Measurements from ENCODE around the gene UBXN7.
"Not testable (repeated sequence)": the region's sequence is repeated elsewhere in the genome, so short reads cannot be mapped to it uniquely, and the experiment has no call there.

UBXN7 gene

DNA sequence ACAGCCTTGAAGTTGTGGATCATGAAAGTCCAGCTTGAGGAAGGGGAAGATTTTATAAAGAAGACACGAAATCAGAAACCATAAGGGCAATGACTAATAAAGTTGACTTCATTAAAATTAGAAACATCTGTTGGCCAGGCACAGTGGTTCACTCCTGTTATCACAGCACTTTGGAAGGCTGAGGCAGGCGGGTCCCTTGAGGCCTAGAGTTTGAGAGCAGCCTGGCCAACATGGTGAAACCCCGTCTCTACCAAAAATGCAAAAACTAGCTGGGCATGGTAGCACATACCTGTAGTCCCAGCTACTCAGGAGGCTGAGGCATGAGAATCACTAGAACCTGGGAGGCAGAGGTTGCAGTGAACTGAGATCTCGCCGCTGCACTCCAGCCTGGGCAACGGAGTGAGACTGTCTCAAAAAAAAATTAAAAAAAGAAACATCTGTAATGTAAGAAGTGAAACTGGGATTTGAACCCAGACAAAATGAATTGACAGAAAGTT lies 7.9 kb upstream of the UBXN7 start:
- H3K4me3 Mint-ChIP-seq = no peak overlapping the region
- no peak for DNase-seq
- no peaks in the 10 kb centered on the region for H3K36me3 Mint-ChIP-seq
- no peaks in the 10 kb centered on the region for H3K9me3 Mint-ChIP-seq
- H3K27me3 Mint-ChIP-seq = peaks cover 6% of the 10 kb centered on the region
- no peak overlapping the region for H3K27ac Mint-ChIP-seq
- H3K4me1 Mint-ChIP-seq = peaks cover 8% of the 10 kb centered on the region
- CTCF ChIA-PET = no interaction called here

DNA sequence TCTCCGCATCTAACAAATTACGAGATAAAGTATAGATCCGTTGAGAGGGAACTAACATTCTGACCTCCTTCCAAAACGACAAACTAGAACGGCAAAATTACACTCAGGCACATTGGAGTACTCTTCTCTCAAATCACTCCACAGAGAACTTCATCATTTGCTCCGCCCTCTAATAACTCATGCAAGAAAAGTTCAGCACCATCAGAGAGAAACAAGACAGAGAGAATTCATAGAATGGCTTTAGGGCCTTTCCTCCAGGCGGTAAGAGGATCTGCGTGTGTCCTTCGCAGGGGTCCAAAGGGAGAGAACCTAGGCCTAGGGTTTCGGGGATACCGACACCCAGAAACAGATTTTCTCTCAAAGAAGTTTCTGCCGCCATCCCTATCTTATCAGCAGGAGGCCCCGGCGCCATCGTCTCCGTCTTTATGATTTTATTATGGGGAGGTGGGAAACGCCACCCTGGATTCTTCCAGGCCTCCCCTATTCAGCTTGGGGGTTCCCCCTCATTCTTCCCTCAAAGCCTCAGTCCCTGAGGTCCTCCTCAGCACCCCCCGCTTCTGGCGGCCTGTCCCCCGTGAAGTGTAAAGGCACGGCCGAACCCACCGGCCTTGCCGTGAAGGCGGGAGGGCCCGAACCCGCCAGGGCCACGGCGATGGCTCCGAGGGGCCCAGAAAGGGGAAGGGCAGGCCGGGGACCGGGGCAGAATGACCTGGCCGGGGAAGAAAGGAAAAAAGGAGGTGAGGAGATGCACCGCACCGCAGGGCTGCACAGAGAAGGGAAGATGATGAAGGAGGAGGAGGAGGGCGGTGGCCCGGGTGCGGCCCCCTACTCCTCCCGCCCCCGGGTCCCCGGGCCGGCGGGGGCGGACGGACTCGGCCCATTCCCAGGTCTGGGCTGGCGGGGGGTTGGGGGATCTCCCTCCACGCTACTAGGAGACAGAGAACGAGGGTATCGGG lies 768 bp downstream of the UBXN7 start:
- CTCF ChIA-PET = interaction anchor here (1.7 kb wide), 1 partner anchor 91 kb away, joined by 5 read pairs; no protein-coding TSS in a partner anchor
- H3K27me3 Mint-ChIP-seq = peaks cover 6% of the 10 kb centered on the region
- H3K36me3 Mint-ChIP-seq = peaks cover 13% of the 10 kb centered on the region
- H3K4me3 Mint-ChIP-seq = peak overlapping the region; percentile 71
- H3K9me3 Mint-ChIP-seq = no peaks in the 10 kb centered on the region
- no peak for DNase-seq
- peaks cover 22% of the 10 kb centered on the region for H3K4me1 Mint-ChIP-seq
- H3K27ac Mint-ChIP-seq = peak overlapping the region; percentile 78

DNA sequence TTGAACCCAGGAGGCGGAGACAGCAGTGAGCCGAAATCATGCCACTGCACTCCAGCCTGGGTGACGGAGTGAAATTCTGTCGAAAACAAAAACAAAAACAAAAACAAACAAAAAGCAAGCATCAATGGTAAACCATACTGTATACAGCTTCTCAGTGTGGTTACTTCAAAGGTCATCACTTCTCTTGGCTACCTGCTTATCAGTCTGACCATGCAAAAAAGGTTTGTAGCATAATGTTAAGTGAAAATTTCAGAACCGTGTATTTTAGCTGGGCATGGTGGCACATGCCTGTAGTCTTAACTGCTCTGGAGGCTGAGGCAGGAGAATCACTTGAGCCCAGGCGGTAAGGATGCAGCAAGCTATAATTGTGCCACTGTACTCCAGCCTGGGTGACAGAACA lies 4.2 kb downstream of the UBXN7 start:
- no peaks in the 10 kb centered on the region for H3K9me3 Mint-ChIP-seq
- no peak overlapping the region for H3K4me3 Mint-ChIP-seq
- no peak for DNase-seq
- CTCF ChIA-PET = interaction anchor here (0.6 to 1.2 kb wide), 2 partner anchors 15 to 999 kb away, joined by 3 to 4 read pairs; no protein-coding TSS in a partner anchor
- H3K36me3 Mint-ChIP-seq = peaks cover 20% of the 10 kb centered on the region
- no peak overlapping the region for H3K27ac Mint-ChIP-seq
- no peaks in the 10 kb centered on the region for H3K27me3 Mint-ChIP-seq
- peaks cover 17% of the 10 kb centered on the region for H3K4me1 Mint-ChIP-seq

DNA sequence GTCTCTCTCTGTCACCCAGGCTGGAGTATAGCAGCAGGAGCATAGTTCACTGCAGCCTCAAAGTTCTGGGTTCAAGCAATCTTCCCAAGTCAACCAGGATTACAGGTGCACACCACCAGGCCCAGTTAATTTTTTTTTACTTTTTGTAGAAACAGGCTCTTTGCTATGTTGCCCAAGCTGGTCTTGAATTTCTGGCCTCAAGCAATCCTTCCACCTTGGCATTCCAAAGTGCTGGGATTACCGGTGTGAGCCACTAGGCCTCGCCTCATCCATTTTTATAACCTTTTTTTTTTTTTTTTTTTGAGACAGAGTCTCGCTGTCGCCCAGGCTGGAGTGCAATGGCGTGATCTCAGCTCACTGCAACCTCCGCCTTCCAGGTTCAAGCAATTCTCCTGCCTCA lies 7.8 kb downstream of the UBXN7 start:
- H3K27me3 Mint-ChIP-seq, H3K4me1 Mint-ChIP-seq, H3K4me3 Mint-ChIP-seq, H3K27ac Mint-ChIP-seq, H3K9me3 Mint-ChIP-seq, DNase-seq, CTCF ChIA-PET: not testable (repeated sequence)
- peaks cover 15% of the 10 kb centered on the region for H3K36me3 Mint-ChIP-seq

DNA sequence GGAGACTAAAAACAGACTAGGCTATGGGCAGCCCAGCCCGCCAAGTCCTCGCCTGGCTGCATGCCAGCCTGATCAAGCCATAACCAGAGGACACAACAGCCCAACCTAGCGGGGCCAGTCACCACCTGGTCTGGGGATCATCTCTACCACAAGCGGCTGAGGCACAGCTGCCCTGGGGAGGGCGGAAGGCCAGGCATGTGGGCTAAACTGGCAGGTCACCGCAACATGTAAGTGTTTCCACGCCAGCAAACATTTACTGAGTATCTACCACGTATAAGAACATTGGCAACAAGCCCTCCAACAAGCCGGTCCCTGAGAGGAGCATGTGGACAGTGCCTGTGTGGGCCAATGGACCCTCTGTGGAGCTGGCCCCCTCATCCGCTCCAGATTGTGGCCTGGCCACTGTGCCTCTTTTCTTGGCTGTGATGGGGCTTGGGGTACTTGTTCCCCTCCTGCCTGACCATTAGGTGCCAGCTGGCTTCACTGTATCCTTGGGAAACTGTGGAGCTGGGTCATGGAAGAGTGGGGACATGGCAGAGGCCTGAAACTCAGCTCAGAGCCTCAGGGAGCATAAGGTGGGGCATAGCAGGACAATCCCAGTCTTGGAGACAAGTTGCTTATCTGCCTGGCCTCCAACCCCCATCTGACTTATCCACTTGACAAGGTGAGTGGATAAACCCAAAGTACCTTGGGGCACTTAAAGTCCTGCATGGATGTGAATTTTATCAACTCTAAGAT lies 9.0 kb downstream of the UBXN7 start:
- DNase-seq = no peak
- CTCF ChIA-PET = no interaction called here
- Mint-ChIP-seq H3K36me3 (peaks cover 15% of the 10 kb centered on the region), H3K4me3 (no peak overlapping the region), H3K4me1 (no peaks in the 10 kb centered on the region), H3K27ac (no peak overlapping the region), H3K27me3 (no peaks in the 10 kb centered on the region), H3K9me3 (no peaks in the 10 kb centered on the region)

DNA sequence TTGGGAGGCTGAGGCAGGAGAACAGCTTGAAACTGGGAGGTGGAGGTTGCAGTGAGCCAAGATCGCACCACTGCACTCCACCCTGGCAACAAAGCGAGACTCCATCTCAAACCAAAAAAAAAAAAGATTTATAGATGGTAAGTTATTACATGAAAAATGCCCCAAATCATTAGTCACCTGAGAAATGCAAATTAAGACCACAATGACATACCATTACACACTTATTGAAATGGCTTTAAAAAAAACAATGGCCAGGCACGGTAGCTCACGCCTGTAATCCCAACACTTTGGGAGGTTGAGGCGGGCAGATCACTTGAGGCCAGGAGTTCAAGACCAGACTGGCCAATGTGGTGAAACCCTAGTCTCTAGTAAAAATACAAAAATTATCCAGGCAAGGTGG lies 10.6 kb downstream of the UBXN7 start:
- H3K27me3 Mint-ChIP-seq, H3K4me3 Mint-ChIP-seq, H3K27ac Mint-ChIP-seq, H3K4me1 Mint-ChIP-seq, DNase-seq, H3K9me3 Mint-ChIP-seq, H3K36me3 Mint-ChIP-seq: not testable (repeated sequence)
- CTCF ChIA-PET = interaction anchor here (1.0 kb wide), 1 partner anchor 14 kb away, joined by 3 read pairs; no protein-coding TSS in a partner anchor

DNA sequence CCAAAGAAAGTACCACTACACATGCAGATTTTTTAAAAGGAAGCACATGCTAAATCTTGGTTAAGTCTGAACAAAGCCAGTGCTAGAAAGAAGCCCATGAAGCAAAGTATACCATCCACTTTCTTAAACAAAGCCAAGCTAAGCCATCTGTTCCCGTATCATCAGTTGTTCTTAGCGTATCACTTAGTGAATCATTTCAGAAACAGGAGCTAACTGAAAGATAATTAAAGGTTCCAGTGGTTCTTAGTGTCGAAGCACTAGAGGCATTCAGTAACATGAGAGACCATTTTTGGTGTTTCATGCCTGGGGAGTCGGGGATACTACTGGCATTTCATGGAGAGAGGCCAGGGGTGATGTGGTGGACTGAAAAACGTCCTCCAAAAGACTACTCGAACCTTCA lies 12.8 kb downstream of the UBXN7 start:
- H3K9me3 Mint-ChIP-seq = no peaks in the 10 kb centered on the region
- no peak overlapping the region for H3K27ac Mint-ChIP-seq
- H3K27me3 Mint-ChIP-seq = no peaks in the 10 kb centered on the region
- CTCF ChIA-PET = no interaction called here
- peaks cover 4% of the 10 kb centered on the region for H3K4me1 Mint-ChIP-seq
- H3K4me3 Mint-ChIP-seq = no peak overlapping the region
- H3K36me3 Mint-ChIP-seq = peaks cover 2% of the 10 kb centered on the region
- DNase-seq = no peak

DNA sequence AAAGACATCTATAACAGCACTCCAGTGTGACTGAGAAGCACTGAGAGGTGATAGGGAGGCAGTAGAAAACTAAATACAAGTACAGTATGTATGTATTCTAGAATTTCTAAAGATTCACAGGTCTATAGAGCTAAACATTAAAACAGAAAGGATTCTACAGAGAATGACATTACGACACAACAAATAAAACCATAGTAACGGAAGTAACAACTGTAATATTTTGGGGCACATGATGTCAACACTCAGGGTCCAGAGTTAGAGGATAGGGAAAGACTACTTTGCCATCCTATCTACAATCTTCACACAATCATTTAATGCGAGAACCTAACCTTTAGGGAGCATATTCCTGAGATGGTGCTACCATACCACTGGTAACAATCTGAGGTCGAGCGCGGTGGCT lies 13.6 kb downstream of the UBXN7 start:
- DNase-seq = no peak

DNA sequence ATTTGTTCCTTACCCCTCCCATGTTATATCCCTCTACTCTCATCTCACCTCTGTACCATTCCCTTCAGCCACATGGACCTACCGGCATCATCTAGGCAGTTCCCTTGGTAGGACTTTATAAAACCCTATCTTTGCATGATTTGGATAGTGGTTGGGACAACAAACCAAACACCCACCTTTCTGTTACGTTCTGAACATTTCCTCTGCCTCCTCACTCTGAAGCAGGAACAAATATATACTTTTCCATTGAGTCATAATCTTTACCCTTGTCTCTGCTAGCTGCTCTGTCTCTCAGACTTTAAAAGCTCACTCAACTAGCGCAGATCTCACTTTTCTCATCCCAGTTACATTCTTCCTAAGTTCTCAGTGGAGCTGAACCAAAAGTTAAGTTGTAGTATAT lies 17.8 kb downstream of the UBXN7 start:
- H3K4me3 Mint-ChIP-seq = no peak overlapping the region
- no peak for DNase-seq
- H3K27ac Mint-ChIP-seq = no peak overlapping the region
- H3K36me3 Mint-ChIP-seq = peaks cover 6% of the 10 kb centered on the region
- no peaks in the 10 kb centered on the region for H3K27me3 Mint-ChIP-seq
- CTCF ChIA-PET = no interaction called here
- peaks cover 9% of the 10 kb centered on the region for H3K4me1 Mint-ChIP-seq
- no peaks in the 10 kb centered on the region for H3K9me3 Mint-ChIP-seq

More for the DNA sequence above, 13.6 kb downstream of the UBXN7 start:
- CTCF ChIA-PET = interaction anchor here (1.0 kb wide), 1 partner anchor 100 kb away, joined by 3 read pairs; no protein-coding TSS in a partner anchor
- Mint-ChIP-seq H3K4me3 (no peak overlapping the region), H3K4me1 (peaks cover 5% of the 10 kb centered on the region), H3K36me3 (peaks cover 2% of the 10 kb centered on the region), H3K27ac (no peak overlapping the region), H3K27me3 (no peaks in the 10 kb centered on the region), H3K9me3 (no peaks in the 10 kb centered on the region)

DNA sequence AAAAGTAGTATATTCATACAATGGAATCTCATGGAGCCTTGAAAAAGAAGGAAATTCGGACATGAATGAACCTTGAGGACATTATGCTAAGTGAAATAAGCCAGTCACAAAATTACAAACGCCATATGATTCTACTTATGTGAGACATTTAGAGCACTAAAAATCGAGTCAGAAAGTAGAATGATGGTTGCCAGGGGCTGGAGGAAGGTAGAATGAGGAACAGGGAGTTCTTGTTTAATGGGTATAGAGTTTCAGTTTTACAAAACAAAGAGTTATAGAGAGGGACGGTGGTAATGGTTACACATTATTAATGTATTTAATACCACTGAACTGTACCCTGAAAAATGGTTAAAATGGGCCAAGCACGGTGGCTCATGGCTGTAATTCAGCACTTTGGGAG lies 19.5 kb downstream of the UBXN7 start:
- Mint-ChIP-seq H3K4me1 (peaks cover 11% of the 10 kb centered on the region), H3K36me3 (peaks cover 8% of the 10 kb centered on the region), H3K4me3 (no peak overlapping the region), H3K27ac (no peak overlapping the region), H3K27me3 (no peaks in the 10 kb centered on the region), H3K9me3 (peaks cover 4% of the 10 kb centered on the region)
- no peak for DNase-seq
- CTCF ChIA-PET = interaction anchor here (1.4 kb wide), 1 partner anchor 15 kb away, joined by 3 read pairs; no protein-coding TSS in a partner anchor

DNA sequence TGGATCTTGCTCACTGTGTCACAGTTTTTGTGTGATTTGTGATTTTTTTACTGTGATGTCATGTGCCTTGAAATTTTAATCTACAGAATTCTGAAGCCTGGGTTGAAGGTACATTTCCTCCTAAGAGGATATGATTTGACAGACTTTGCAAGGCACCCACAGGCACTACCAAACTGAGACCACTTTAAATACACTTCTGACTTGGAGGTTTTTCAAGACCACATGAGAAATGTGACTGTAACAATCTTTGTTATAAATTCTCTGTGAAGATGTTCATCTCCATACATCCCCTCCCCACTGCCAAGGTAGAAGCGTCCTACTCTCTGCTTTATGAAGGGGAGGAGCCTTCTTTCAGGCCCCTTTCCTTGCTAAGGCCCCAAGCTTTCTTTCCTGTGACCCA lies 22.8 kb downstream of the UBXN7 start:
- no peaks in the 10 kb centered on the region for H3K27me3 Mint-ChIP-seq

DNA sequence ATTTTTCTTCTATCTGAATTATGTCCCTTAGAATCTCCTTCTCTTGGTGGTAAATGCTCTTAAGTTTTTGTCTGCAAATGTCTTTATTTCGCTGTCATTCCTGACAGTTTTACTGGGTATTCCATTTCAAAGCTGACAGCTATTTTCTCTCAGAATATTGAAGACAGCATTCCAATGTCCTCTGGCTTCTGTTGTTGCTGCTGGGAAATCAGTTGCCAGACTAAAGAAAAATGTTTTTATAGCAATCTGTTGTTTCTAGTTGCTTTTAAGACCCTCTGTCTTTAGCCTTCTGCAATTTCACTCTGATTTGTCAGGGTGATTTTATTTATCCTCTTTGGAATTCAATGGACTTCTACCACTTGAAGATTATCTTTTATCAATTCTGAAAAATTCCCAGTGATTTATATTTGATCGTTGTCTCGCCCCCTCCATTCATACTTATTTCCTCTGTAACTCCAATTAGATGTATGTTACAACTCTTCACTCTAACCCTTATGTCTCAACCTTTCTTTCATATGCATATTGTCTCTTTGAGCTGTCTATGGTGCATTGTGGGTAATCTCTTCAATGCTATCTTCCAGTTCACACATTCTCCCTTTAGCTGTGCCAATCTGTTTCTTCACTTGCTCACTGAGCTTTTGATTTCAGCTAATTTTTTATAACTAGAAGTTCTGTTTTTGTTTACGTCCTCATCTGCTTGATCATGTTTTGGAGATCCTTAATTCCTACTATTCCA lies 23.5 kb downstream of the UBXN7 start:
- peaks cover 6% of the 10 kb centered on the region for H3K4me1 Mint-ChIP-seq
- peaks cover 18% of the 10 kb centered on the region for H3K36me3 Mint-ChIP-seq
- no peak for DNase-seq
- H3K9me3 Mint-ChIP-seq = peaks cover 4% of the 10 kb centered on the region
- H3K4me3 Mint-ChIP-seq = no peak overlapping the region
- no peak overlapping the region for H3K27ac Mint-ChIP-seq
- CTCF ChIA-PET = interaction anchor here (0.6 kb wide), 1 partner anchor 316 kb away, joined by 3 read pairs; no protein-coding TSS in a partner anchor
- H3K27me3 Mint-ChIP-seq = no peaks in the 10 kb centered on the region

More for the DNA sequence above, 22.8 kb downstream of the UBXN7 start:
- CTCF ChIA-PET = no interaction called here
- Mint-ChIP-seq H3K4me1 (peaks cover 7% of the 10 kb centered on the region), H3K9me3 (peaks cover 4% of the 10 kb centered on the region), H3K4me3 (no peak overlapping the region), H3K36me3 (peaks cover 18% of the 10 kb centered on the region), H3K27ac (no peak overlapping the region)
- DNase-seq = no peak

DNA sequence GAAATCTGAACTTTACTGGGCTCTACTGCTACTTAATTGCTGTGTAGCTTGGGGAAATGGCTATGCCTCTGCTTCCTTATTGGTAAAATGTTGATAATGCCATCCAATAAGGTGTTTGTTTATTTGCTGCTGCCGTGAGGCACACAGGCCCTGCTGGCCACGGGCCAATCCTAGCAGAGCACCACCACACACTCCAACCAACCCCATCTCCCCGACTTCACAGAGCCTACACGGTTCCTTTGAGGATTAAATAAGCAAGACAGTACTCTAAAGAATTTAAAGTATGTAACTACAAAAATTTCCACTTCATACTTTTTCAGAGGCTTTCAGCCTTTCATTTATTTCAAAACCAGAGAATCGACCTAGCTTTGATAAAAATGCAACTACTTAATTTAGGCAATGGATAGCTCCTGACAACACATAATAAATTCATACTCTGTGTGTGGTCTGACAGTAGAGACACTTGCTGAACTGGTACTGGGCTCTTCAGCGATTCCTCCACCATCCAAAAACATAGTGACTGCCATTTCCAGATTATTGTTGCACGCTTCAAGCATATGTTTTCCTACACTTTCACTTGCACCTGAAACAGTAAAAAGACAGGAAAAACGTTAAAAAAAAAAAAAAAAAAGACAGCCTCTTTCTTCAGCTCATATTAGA lies 25.3 kb downstream of the UBXN7 start:
- Mint-ChIP-seq H3K27ac (no peak overlapping the region), H3K9me3 (peaks cover 4% of the 10 kb centered on the region), H3K36me3 (peaks cover 20% of the 10 kb centered on the region), H3K4me1 (peaks cover 6% of the 10 kb centered on the region), H3K27me3 (no peaks in the 10 kb centered on the region), H3K4me3 (no peak overlapping the region)
- no peak for DNase-seq
- CTCF ChIA-PET = interaction anchor here (0.6 to 0.7 kb wide), 3 partner anchors 15 to 132 kb away, joined by 3 read pairs; no protein-coding TSS in a partner anchor

All from activated naive CD4-positive, alpha-beta T cell treated with anti-CD3 and anti-CD28 coated beads, Interleukin-2, amount 10 ng/mL, durations not matched to agents 7 days and 5 days (primary cell).